ENCODE results near the gene HCAR3.

GRCh38 chr12:122725452-122726079 lies 9.0 kb upstream of the HCAR3 start:
- TF ChIP-seq CTCF (IDR thresholded peaks at IDR 0.05) (no peak), POLR2A (IDR thresholded peaks at IDR 0.05) (no peak), POLR2AphosphoS5 (IDR thresholded peaks at IDR 0.05) (no peak), EP300 (IDR thresholded peaks at IDR 0.05) (no peak)

All from stomach (tissue), 4 donors.